Activated CD4-positive, alpha-beta memory T cell treated with anti-CD3 and anti-CD28 coated beads, Interleukin-2, amount 10 ng/mL, durations not matched to agents 7 days and 5 days (primary cell): ENCODE results near the gene COMMD7. TPM values are rescaled to one million over a fixed set of nuclear protein-coding genes. Genes with fewer than 3 reads are reported as not detected.
"Not testable (repeated sequence)": the region's sequence is repeated elsewhere in the genome, so short reads cannot be mapped to it uniquely, and the experiment has no call there.

Experiments
- CTCF ChIA-PET: fragments of 350-600 bp; sonication (Branson Sonifier 250); formaldehyde crosslinking; loops from one replicate; lab custom pipeline; 2021; ENCODE audit warnings: antibody characterized with exemption, inconsistent platforms; lab: Charles Lee
- POLR2A ChIA-PET: fragments of 350-600 bp; sonication (Branson Sonifier 250); formaldehyde crosslinking; loops from one replicate; lab custom pipeline; 2021; ENCODE audit warnings: antibody characterized with exemption; lab: Charles Lee
- DNase-seq: peaks from one replicate; pipeline ENCODE4 v3.0.0-alpha.2; 2020
- H3K27ac Mint-ChIP-seq: one replicate; pipeline ENCODE4 v1.8.0; 2021; ENCODE audit warnings: mild to moderate bottlenecking, mixed read lengths
- H3K27me3 Mint-ChIP-seq: one replicate; pipeline ENCODE4 v1.8.0; 2021; ENCODE audit warnings: mixed read lengths
- H3K36me3 Mint-ChIP-seq: one replicate; pipeline ENCODE4 v1.8.0; 2021; ENCODE audit warnings: low read depth, mixed read lengths
- H3K4me1 Mint-ChIP-seq: one replicate; pipeline ENCODE4 v1.8.0; 2021; ENCODE audit warnings: mixed read lengths
- H3K4me3 Mint-ChIP-seq: one replicate; pipeline ENCODE4 v1.8.0; 2021; ENCODE audit warnings: mild to moderate bottlenecking, mixed read lengths
- H3K9me3 Mint-ChIP-seq: one replicate; pipeline ENCODE4 v1.8.0; 2021; ENCODE audit warnings: mixed read lengths
- total RNA-seq, 2 experiments: library from RNA; stranded (reverse); gene quantifications; one replicate each; pipeline ENCODE4 v1.2.3, GENCODE V29; 2021

Gene COMMD7
- total RNA-seq, 2 experiments from 2014 or later, result 61.7 to 62.6 TPM

- ChIA-PET CTCF (interaction anchor here (1.0 to 2.8 kb wide), 4 partner anchors 37 to 202 kb away, joined by 3 to 16 read pairs (median 4); partner anchors contain the start of gene C20orf203), POLR2A (interaction anchor here (1.2 to 2.1 kb wide), 2 partner anchors 19 to 30 kb away, joined by 3 to 4 read pairs; no protein-coding TSS in a partner anchor)
- Mint-ChIP-seq H3K4me3 (no peak overlapping the region), H3K27ac (no peak overlapping the region), H3K9me3 (no peaks in the 10 kb centered on the region), H3K4me1 (peaks cover 65% of the 10 kb centered on the region), H3K27me3 (no peaks in the 10 kb centered on the region), H3K36me3 (peaks cover 13% of the 10 kb centered on the region)
- DNase-seq, result no peak
Measured at GRCh38 chr20:32741151-32741550, 2.1 kb downstream of the COMMD7 start.

DNA sequence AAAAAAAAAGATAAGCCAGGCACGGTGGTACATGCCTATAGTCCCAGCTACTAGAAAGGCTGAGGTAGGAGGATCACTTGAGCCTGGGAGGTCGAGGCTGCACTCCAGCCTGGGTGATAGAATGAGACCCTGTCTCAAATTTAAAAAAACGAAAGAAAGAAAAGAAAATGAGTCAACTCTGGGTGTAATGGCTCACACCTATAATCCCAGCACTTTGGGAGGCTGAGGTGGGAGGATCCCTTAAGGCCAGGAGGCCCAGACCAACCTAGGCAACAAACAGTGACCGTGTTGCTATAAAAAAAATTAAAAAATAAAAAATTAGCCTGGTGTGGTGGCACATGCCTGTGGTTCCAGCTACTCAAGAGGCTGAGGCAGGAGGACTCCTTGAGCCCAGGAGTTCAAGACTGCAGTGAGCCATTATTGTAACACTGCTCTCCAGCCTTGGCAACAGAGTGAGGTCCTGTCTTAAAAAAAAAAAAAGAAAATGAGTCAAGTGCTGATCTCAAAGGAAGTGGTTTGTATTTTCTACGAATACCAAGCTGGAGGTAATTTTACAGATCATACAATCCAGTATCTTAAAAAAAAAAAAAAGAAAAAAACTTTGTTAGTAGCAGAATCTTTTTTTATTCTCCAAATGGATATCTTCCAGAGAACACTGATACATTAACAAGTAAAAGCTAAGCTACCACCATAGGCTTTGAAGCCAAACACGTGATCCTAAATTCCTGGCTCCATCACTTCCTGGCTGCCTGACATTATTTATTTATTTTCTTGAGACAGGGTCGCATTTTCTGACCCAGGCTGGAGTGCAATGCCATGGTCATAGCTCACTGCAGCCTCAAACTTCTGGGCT is 5.7 kb downstream of the COMMD7 start:
- POLR2A ChIA-PET, result interaction anchor here (1.0 to 2.1 kb wide), 4 partner anchors 25 to 378 kb away, joined by 3 to 12 read pairs (median 4); partner anchors contain the start of gene DNMT3B
- Mint-ChIP-seq H3K36me3 (peaks cover 11% of the 10 kb centered on the region), H3K4me1 (peaks cover 53% of the 10 kb centered on the region), H3K9me3 (no peaks in the 10 kb centered on the region), H3K4me3 (peak overlapping the region; percentile 24), H3K27me3 (no peaks in the 10 kb centered on the region), H3K27ac (peak overlapping the region; percentile 87)
- CTCF ChIA-PET, result interaction anchor here (0.6 to 3.1 kb wide), 6 partner anchors 10 to 639 kb away, joined by 3 to 13 read pairs (median 4); partner anchors contain the start of genes C20orf203 and MAPRE1
- DNase-seq, result peak; percentile 54

GRCh38 chr20:32731882-32732266 is 11.4 kb downstream of the COMMD7 start:
- Mint-ChIP-seq H3K36me3 (peaks cover 18% of the 10 kb centered on the region), H3K4me1 (peaks cover 26% of the 10 kb centered on the region), H3K4me3 (no peak overlapping the region), H3K9me3 (no peaks in the 10 kb centered on the region), H3K27ac (no peak overlapping the region), H3K27me3 (no peaks in the 10 kb centered on the region)
- DNase-seq, result no peak
- POLR2A ChIA-PET, result no interaction called here
- CTCF ChIA-PET, result interaction anchor here (2.6 kb wide), 1 partner anchor 46 kb away, joined by 9 read pairs; no protein-coding TSS in a partner anchor

- POLR2A ChIA-PET, result interaction anchor here (1.7 kb wide), 1 partner anchor 14 kb away, joined by 8 read pairs; the partner anchor contains the start of gene COMMD7
- DNase-seq, H3K27me3 Mint-ChIP-seq, H3K27ac Mint-ChIP-seq, CTCF ChIA-PET, H3K4me3 Mint-ChIP-seq, H3K9me3 Mint-ChIP-seq: not testable (repeated sequence)
- peaks cover 29% of the 10 kb centered on the region for H3K36me3 Mint-ChIP-seq
- H3K4me1 Mint-ChIP-seq, result peaks cover 13% of the 10 kb centered on the region
Measured at GRCh38 chr20:32729334-32729733, 13.9 kb downstream of the COMMD7 start.

GRCh38 chr20:32728435-32728834 is 14.8 kb downstream of the COMMD7 start:
- peaks cover 29% of the 10 kb centered on the region for H3K36me3 Mint-ChIP-seq
- H3K27ac Mint-ChIP-seq, H3K27me3 Mint-ChIP-seq, DNase-seq, H3K9me3 Mint-ChIP-seq, CTCF ChIA-PET, H3K4me3 Mint-ChIP-seq, POLR2A ChIA-PET: not testable (repeated sequence)
- H3K4me1 Mint-ChIP-seq, result peaks cover 13% of the 10 kb centered on the region

GRCh38 chr20:32727683-32728082 is 15.6 kb downstream of the COMMD7 start:
- POLR2A ChIA-PET, result interaction anchor here (0.7 kb wide), 1 partner anchor 18 kb away, joined by 4 read pairs; no protein-coding TSS in a partner anchor
- Mint-ChIP-seq H3K27me3 (no peaks in the 10 kb centered on the region), H3K27ac (no peak overlapping the region), H3K36me3 (peaks cover 29% of the 10 kb centered on the region), H3K9me3 (no peaks in the 10 kb centered on the region), H3K4me3 (no peak overlapping the region), H3K4me1 (peaks cover 13% of the 10 kb centered on the region)
- no peak for DNase-seq
- CTCF ChIA-PET, result interaction anchor here (0.7 kb wide), 1 partner anchor 51 kb away, joined by 3 read pairs; no protein-coding TSS in a partner anchor

DNA sequence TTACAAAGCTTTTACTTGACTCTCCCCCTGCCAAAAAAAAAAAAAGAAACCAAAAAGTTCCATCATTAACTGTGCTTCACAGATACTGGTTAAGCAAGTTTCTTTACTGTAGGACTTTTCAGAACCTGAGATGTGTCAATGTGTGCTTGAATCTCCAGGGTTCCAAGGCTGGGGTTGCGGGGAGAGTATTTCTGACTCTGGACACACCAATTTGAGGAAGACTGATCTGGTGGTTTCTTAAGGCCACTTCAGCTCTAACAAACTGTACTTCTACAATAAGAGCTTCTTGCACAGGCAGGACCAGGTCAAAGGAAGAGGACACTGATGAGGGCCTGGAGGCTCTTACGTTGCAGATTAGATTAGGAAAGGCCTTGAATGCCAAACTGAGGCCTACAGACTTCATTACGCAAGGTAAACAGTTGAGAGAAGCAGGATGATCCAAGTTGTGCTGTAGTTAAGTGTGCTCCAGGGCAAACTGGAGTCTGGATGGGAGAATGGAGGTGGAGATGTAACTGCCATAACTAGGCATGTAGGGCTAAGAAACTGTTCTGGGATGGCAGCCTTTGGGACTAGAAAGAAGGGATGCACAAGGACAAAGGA is 24.4 kb downstream of the COMMD7 start:
- POLR2A ChIA-PET, result no interaction called here
- no peaks in the 10 kb centered on the region for H3K27me3 Mint-ChIP-seq
- CTCF ChIA-PET, result interaction anchor here (1.5 kb wide), 1 partner anchor 45 kb away, joined by 4 read pairs; the partner anchor contains the start of gene C20orf203
- H3K4me3 Mint-ChIP-seq, result no peak overlapping the region
- no peak overlapping the region for H3K27ac Mint-ChIP-seq
- no peak for DNase-seq
- no peaks in the 10 kb centered on the region for H3K9me3 Mint-ChIP-seq
- peaks cover 22% of the 10 kb centered on the region for H3K36me3 Mint-ChIP-seq
- peaks cover 1% of the 10 kb centered on the region for H3K4me1 Mint-ChIP-seq

DNA sequence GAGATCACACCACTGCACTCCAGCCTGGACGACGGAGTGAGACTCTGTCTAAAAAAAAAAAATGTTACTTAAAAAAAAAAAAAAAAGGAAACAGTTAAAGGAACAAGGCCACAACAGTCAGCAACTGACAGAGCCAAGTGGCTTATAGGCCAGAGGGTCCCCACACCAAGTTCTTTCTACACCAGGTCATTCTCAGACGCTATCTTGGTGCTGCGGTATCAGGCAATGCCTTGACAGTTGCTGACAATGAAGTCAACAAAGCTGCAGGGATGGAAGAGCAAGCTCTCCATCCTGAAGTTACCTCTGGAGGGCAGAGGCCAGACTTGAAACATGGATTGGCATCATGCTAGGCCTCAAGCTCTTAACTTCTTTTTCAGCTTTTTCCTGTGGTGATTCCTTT is 31.9 kb downstream of the COMMD7 start:
- Mint-ChIP-seq H3K4me1 (peaks cover 6% of the 10 kb centered on the region), H3K4me3 (no peak overlapping the region), H3K27ac (no peak overlapping the region), H3K9me3 (no peaks in the 10 kb centered on the region), H3K36me3 (peaks cover 15% of the 10 kb centered on the region), H3K27me3 (no peaks in the 10 kb centered on the region)
- DNase-seq, result no peak
- CTCF ChIA-PET, result interaction anchor here (0.6 kb wide), 2 partner anchors 17 to 394 kb away, joined by 3 to 4 read pairs; no protein-coding TSS in a partner anchor
- POLR2A ChIA-PET, result no interaction called here

GRCh38 chr20:32709632-32710121 is 33.6 kb downstream of the COMMD7 start:
- Mint-ChIP-seq H3K4me1 (peaks cover 6% of the 10 kb centered on the region), H3K27ac (no peak overlapping the region), H3K9me3 (no peaks in the 10 kb centered on the region), H3K36me3 (peaks cover 16% of the 10 kb centered on the region), H3K27me3 (no peaks in the 10 kb centered on the region), H3K4me3 (no peak overlapping the region)
- POLR2A ChIA-PET, result interaction anchor here (0.6 kb wide), 1 partner anchor 18 kb away, joined by 4 read pairs; no protein-coding TSS in a partner anchor
- CTCF ChIA-PET, result interaction anchor here (0.9 to 1.2 kb wide), 2 partner anchors 69 to 81 kb away, joined by 3 to 4 read pairs; no protein-coding TSS in a partner anchor
- no peak for DNase-seq

DNA sequence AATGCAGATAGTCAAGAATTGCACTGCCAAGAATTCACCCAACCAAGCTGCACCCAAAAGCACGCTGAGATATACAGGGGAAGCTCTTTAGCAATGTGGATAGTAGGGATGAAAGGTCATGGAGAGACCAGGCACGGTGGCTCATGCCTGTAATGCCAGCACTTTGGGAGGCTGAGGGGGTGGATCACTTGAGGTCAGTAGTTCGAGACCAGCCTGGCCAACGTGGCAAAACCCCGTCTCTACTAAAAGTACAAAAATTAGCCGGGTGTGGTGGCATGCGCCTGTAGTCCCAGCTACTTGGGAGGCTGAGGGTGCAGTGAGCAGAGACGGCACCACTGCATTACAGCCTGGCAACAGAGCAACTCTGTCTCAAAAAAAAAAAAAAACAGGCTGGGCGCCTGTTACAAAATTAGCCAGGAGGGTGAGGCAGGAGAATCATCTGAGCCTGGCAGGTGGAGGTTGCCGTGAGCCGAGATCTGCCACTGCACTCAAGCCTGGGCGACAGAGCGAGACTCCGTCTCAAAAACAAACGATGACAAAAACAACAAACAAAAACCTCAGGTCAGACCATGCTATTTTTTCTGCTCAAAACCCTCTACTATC is 34.1 kb downstream of the COMMD7 start:
- H3K36me3 Mint-ChIP-seq, result peaks cover 21% of the 10 kb centered on the region
- not testable (repeated sequence) for H3K4me1 Mint-ChIP-seq, H3K9me3 Mint-ChIP-seq, H3K27me3 Mint-ChIP-seq, H3K4me3 Mint-ChIP-seq, H3K27ac Mint-ChIP-seq, DNase-seq
- POLR2A ChIA-PET, result interaction anchor here (0.6 kb wide), 1 partner anchor 18 kb away, joined by 4 read pairs; no protein-coding TSS in a partner anchor
- CTCF ChIA-PET, result interaction anchor here (0.9 to 1.2 kb wide), 2 partner anchors 69 to 81 kb away, joined by 3 to 4 read pairs; no protein-coding TSS in a partner anchor

DNA sequence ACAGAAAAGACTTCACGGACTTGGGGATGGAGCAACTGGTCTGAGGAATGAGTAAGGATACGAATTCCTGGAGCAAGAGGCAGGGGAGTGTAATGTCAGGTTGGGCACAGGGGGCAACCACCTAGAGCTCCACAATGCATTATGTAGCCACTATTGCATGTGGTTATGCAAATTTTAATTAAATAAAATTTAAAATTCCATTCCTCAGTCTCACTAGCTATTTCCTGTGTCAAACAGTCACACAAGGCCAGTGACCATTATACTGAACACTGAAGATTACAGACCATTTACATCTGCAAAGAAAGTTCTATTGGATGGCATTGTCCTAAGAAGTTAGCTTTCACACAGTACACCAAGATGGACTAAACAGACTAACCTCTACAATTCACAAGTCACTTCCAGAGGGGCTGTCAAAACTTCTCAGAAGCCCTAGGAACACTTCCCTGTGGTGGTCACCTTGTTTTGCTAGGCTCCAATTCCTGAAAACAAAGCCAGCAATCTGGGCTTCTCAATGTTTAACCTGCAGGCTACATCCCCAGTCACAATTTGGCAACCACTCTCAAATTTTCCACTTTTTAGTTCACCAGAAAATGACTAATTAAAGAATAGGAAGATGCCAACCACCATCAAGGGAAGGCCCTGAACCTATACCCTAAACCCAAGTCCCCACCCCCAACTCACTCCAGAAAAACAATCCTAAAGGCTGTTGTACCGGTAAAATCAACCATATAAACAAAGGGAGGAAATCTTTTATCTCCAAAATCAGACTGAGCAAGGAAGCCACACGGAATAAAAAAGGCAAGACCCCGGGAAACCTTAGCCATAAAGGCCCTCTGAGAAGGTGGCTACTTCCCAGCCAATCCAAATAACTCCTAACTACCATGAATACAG is 35.3 kb downstream of the COMMD7 start:
- no peaks in the 10 kb centered on the region for H3K9me3 Mint-ChIP-seq
- DNase-seq, result no peak
- H3K36me3 Mint-ChIP-seq, result peaks cover 24% of the 10 kb centered on the region
- ChIA-PET CTCF (no interaction called here), POLR2A (no interaction called here)
- H3K4me3 Mint-ChIP-seq, result no peak overlapping the region
- no peaks in the 10 kb centered on the region for H3K27me3 Mint-ChIP-seq
- H3K4me1 Mint-ChIP-seq, result peaks cover 6% of the 10 kb centered on the region
- H3K27ac Mint-ChIP-seq, result no peak overlapping the region
